Vagina (tissue), 2 donors: Measurements from ENCODE around the gene C3orf49. TPM values are rescaled to one million over a fixed set of nuclear protein-coding genes. Genes with fewer than 3 reads are reported as not detected.

ENCODE experiments used
- DNase-seq, 2 donors: peaks; one replicate each; pipeline ENCODE4 v3.0.0-alpha.2; 2017; ENCODE audit errors: extremely low spot score in 2 of 2
- H3K27ac ChIP-seq: fragments of 200-600 bp; sonication (generic); one replicate; pipeline ENCODE4 v1.5.1; 2019
- H3K27me3 ChIP-seq: fragments of 200-600 bp; sonication (generic); one replicate; pipeline ENCODE4 v1.5.1; 2019
- H3K36me3 ChIP-seq, 2 donors: fragments of 200-600 bp; sonication (generic); one replicate each; pipeline ENCODE4 v1.5.1; 2017 to 2019
- H3K4me1 ChIP-seq: fragments of 200-600 bp; sonication (generic); one replicate; pipeline ENCODE4 v1.5.1; 2019
- H3K4me3 ChIP-seq, 2 donors: fragments of 200-600 bp; sonication (generic); 1 replicate in 1 of 2; 2 replicates in 1 of 2; pipeline ENCODE4 v1.5.1; 2016 to 2019
- H3K9me3 ChIP-seq: fragments of 200-600 bp; sonication (generic); one replicate; pipeline ENCODE4 v1.5.1; 2019
- CTCF ChIP-seq, 3 experiments: fragments of 450-650 bp in 2 of 3; fragments of 200-600 bp in 1 of 3; sonication (generic) in 1 of 3; IDR thresholded peaks; one replicate each; pipeline ENCODE4 v1.5.1; 2017 to 2019; ENCODE audit warnings: antibody characterized with exemption in 3 of 3, mild to moderate bottlenecking in 2 of 3, moderate library complexity in 2 of 3
- POLR2A ChIP-seq, 2 donors: fragments of 450-650 bp; IDR thresholded peaks; one replicate each; pipeline ENCODE4 v1.6.1; 2017; ENCODE audit warnings: antibody characterized with exemption in 2 of 2, mild to moderate bottlenecking in 2 of 2, moderate library complexity in 2 of 2
- POLR2AphosphoS5 ChIP-seq, 2 donors: sonication (generic); formaldehyde crosslinking; IDR thresholded peaks; one replicate each; pipeline ENCODE4 v1.9.0; 2017; ENCODE audit warnings: antibody characterized with exemption in 2 of 2, mild to moderate bottlenecking in 2 of 2, low read depth in 1 of 2; ENCODE audit not compliant: insufficient read depth in 1 of 2
- intact Hi-C: fragments of 100-400 bp; cut with DNase I; formaldehyde crosslinking; loops from one replicate; pipeline ENCODE4 v1.15.1; 2023
- total RNA-seq: library from RNA; depleted of rRNA; stranded (reverse); fragments of >200 nt; gene quantifications from one replicate; pipeline ENCODE4 v1.2.3, GENCODE V29; 2016

C3orf49 gene
- total RNA-seq, 1 donor from 2014 or later = not detected

GRCh38 chr3:63878394-63879060 lies 59.4 kb downstream of the C3orf49 start:
- Histone ChIP-seq H3K9me3 (no peaks in the 10 kb centered on the region), H3K27me3 (no peaks in the 10 kb centered on the region), H3K27ac (no peak overlapping the region), H3K36me3 (no peaks in the 10 kb centered on the region), H3K4me1 (peaks cover 40% of the 10 kb centered on the region), H3K4me3 (no peak overlapping the region)
- intact Hi-C loops = no loop called here
- no peak for DNase-seq
- no peak for TF ChIP-seq POLR2A (IDR thresholded peaks at IDR 0.05)
- TF ChIP-seq POLR2AphosphoS5 (IDR thresholded peaks at IDR 0.05; ENCODE audit: insufficient read depth in 1 of 2, low read depth in 1 of 2) = no peak
- no peak for TF ChIP-seq CTCF (IDR thresholded peaks at IDR 0.05)

- Histone ChIP-seq H3K4me1 (peaks cover 29% of the 10 kb centered on the region), H3K36me3 (no peaks in the 10 kb centered on the region), H3K4me3 (no peak overlapping the region), H3K9me3 (no peaks in the 10 kb centered on the region), H3K27ac (no peak overlapping the region), H3K27me3 (no peaks in the 10 kb centered on the region)
- intact Hi-C loops = no loop called here
- TF ChIP-seq CTCF (IDR thresholded peaks at IDR 0.05) (no peak), POLR2A (IDR thresholded peaks at IDR 0.05) (no peak), POLR2AphosphoS5 (IDR thresholded peaks at IDR 0.05; ENCODE audit: insufficient read depth in 1 of 2, low read depth in 1 of 2) (no peak)
- no peak for DNase-seq
Observed at GRCh38 chr3:63880653-63881052, 61.6 kb downstream of the C3orf49 start.

GRCh38 chr3:63886858-63887257 lies 67.8 kb downstream of the C3orf49 start:
- no peak for DNase-seq
- Histone ChIP-seq H3K27me3 (no peaks in the 10 kb centered on the region), H3K4me1 (peaks cover 7% of the 10 kb centered on the region), H3K4me3 (no peak overlapping the region), H3K36me3 (no peaks in the 10 kb centered on the region), H3K9me3 (no peaks in the 10 kb centered on the region), H3K27ac (no peak overlapping the region)
- intact Hi-C loops = no loop called here
- TF ChIP-seq POLR2AphosphoS5 (IDR thresholded peaks at IDR 0.05; ENCODE audit: insufficient read depth in 1 of 2, low read depth in 1 of 2) (no peak), CTCF (IDR thresholded peaks at IDR 0.05) (no peak), POLR2A (IDR thresholded peaks at IDR 0.05) (no peak)

- intact Hi-C loops = no loop called here
- Histone ChIP-seq H3K9me3 (no peaks in the 10 kb centered on the region), H3K4me3 (no peak overlapping the region), H3K27ac (no peak overlapping the region), H3K27me3 (no peaks in the 10 kb centered on the region), H3K36me3 (no peaks in the 10 kb centered on the region), H3K4me1 (peaks cover 14% of the 10 kb centered on the region)
- TF ChIP-seq POLR2AphosphoS5 (IDR thresholded peaks at IDR 0.05; ENCODE audit: insufficient read depth in 1 of 2, low read depth in 1 of 2) (no peak), POLR2A (IDR thresholded peaks at IDR 0.05) (no peak), CTCF (IDR thresholded peaks at IDR 0.05) (no peak)
- DNase-seq = no peak
Observed at GRCh38 chr3:63891518-63891917, 72.4 kb downstream of the C3orf49 start.

- H3K4me3 ChIP-seq = no peak overlapping the region
- H3K4me1 ChIP-seq = peaks cover 14% of the 10 kb centered on the region
- no peak for TF ChIP-seq CTCF (IDR thresholded peaks at IDR 0.05)
- no peak for TF ChIP-seq POLR2A (IDR thresholded peaks at IDR 0.05)
- no peak for TF ChIP-seq POLR2AphosphoS5 (IDR thresholded peaks at IDR 0.05; ENCODE audit: insufficient read depth in 1 of 2, low read depth in 1 of 2)
- H3K27me3 ChIP-seq = no peaks in the 10 kb centered on the region
- no peak overlapping the region for H3K27ac ChIP-seq
- H3K9me3 ChIP-seq = no peaks in the 10 kb centered on the region
- H3K36me3 ChIP-seq = no peaks in the 10 kb centered on the region
- intact Hi-C loops = no loop called here
- DNase-seq = no peak
Observed at GRCh38 chr3:63892773-63893352, 73.8 kb downstream of the C3orf49 start.
